WI38 (cell line): ENCODE measurements around the gene SPACA4.

ENCODE experiments used
- H3K4me3 ChIP-seq: 2 replicates; pipeline ENCODE4 v1.5.1; 2011; ENCODE audit warnings: low read depth, mild to moderate bottlenecking, control low read depth, low read length
- TF ChIP-seq, protein P1 (sequence below): IDR thresholded peaks from 2 replicates; pipeline ENCODE4 v1.5.1; 2012; ENCODE audit warnings: low read depth, mild to moderate bottlenecking, control low read depth, low read length

SPACA4 gene

DNA sequence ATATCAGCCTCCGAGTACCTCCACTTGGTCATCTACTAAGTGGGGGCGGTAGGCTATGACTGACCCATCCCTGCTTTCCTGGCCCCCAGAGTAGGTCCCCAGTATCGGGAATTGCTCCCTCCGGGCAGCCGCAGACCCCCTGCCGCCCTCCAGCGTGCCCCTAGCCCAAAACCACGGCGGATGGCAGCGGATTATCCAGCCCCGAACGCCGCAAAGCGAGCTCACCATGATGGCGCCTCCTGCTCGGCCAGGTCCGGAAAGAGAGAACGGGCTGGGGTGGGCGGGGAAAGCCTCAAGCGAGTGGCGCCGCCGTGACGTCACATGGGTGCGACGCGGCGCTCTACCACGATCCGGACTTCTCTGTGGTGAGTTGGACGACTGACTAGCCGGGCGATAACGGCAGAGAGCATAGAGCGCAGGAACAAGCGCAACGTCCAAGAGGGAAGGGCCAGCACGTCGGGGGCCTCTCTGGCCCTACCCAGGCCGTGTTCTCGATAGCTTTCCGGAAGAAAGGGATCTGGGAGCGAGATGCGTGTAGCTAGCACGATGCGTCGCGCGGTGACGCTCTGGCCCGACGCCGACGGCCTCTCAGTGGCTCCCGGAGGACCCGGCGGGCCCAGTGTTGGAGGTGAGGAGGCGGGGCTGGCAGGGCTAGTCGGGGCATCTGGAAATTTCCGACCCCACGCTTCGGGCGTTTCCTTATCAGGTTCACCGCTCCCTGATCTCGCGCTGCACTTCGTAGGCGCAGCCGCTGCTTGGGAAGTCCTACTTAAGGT lies 12.6 kb downstream of the SPACA4 start, which contains the start of the genes RPL18 and SPHK2:
RPL18 (minus strand) TSS at position 263 of the 776 bp plus-strand sequence; CDS start at position 228, 35 bp downstream.
SPHK2 (plus strand) TSS at position 591 of the 776 bp plus-strand sequence. CDS start 1,009 bp downstream, outside the sequence.
- H3K4me3 ChIP-seq, result peak within 1 kb of the TSS; percentile 100
- TF ChIP-seq, protein P1, sequence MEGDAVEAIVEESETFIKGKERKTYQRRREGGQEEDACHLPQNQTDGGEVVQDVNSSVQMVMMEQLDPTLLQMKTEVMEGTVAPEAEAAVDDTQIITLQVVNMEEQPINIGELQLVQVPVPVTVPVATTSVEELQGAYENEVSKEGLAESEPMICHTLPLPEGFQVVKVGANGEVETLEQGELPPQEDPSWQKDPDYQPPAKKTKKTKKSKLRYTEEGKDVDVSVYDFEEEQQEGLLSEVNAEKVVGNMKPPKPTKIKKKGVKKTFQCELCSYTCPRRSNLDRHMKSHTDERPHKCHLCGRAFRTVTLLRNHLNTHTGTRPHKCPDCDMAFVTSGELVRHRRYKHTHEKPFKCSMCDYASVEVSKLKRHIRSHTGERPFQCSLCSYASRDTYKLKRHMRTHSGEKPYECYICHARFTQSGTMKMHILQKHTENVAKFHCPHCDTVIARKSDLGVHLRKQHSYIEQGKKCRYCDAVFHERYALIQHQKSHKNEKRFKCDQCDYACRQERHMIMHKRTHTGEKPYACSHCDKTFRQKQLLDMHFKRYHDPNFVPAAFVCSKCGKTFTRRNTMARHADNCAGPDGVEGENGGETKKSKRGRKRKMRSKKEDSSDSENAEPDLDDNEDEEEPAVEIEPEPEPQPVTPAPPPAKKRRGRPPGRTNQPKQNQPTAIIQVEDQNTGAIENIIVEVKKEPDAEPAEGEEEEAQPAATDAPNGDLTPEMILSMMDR, result no peak

DNA sequence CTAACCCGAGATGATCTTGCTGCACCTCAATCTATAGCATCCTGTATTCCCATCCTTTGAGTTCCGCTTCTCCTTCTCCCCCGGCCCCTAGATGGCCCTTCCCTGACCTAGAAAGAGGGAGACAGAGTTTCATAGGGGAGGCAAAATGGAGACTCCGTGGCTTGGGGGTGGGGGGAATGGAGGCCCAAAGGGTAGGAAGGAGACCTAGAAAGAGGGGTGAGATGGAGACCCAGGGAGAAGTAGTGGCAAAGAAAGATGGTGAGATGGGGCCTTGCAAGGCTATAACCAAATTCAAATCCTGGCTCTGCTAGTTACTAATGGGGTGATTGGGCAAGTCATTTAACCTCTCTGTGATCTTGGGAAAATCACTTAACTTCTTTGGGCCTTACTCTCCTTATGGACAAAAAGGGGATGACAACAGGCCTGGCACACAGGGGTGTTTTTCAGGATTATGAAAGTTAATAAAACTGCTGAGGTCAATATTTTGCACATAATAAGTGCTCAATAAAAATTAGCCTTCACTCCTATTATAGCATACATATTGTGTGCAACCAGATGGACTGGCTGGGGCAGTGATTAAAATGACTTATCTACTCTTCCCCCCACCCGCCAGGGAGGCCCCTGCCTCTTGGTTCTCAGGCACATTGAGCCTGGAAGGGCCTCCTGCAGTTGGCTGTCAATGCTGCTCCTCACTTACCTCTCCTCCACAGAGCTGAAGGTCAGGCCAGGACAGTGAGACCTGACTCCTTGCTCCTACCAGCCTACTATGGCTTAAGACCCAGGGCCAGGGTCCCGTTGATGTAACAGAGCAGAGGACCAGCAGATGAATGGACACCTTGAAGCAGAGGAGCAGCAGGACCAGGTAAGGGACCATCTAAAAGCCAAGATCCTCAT lies 13.4 kb downstream of the SPACA4 start:
- TF ChIP-seq, protein P1, result no peak
- peak overlapping the region; percentile 100 for H3K4me3 ChIP-seq

DNA sequence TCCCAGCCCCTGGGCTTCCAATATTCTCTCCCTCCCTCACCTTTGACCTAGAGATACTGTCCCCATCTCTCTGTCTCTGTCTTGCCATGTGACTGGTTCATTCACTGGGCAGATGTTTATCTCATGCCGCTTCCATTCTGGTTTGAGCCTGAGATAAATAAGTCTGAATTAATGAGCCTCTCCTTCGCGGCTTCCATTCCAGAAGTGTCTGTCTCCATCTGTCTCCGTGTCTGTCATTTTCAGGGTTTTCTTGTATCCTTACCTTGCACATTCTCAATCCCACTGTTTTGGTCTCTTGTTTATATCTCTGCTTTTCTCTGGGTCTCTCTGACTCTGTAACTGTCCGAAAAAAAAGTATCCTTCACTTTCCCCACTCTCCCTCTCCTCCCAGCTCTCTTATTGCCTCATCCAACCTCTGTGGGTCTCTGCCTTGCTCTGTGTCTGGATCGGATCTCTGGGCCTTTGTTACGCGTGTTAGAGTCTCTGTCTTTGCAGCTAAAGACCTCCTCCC lies 17.1 kb downstream of the SPACA4 start:
- TF ChIP-seq, protein P1, result no peak
- peak overlapping the region; percentile 34 for H3K4me3 ChIP-seq

DNA sequence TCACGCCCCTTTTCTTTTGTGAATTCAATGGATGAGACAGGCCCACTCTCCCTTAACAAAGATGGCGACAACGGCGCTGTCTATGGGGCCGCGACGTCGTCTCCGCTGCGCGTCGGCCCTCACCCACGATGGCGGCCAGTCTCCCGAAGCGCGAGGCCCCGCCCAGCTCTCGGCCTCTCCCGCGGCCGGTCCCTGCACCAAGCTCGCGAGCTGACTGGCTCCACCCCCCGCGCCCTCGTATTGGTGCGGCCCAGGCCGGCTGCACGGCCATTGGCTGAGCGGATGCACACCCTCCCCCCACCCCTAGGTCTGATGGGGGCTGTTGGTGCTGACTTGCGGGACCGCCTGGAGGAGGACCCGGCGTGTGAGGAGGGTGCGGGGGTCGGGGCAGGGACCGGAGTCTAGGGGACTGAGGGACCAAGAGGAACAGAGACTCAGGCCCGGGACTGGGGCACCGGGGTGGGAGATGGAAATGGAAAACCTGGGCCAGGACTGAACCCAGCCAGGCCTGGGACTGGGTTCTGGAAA lies 17.6 kb downstream of the SPACA4 start:
- TF ChIP-seq, protein P1, result no peak
- peak overlapping the region; percentile 62 for H3K4me3 ChIP-seq

DNA sequence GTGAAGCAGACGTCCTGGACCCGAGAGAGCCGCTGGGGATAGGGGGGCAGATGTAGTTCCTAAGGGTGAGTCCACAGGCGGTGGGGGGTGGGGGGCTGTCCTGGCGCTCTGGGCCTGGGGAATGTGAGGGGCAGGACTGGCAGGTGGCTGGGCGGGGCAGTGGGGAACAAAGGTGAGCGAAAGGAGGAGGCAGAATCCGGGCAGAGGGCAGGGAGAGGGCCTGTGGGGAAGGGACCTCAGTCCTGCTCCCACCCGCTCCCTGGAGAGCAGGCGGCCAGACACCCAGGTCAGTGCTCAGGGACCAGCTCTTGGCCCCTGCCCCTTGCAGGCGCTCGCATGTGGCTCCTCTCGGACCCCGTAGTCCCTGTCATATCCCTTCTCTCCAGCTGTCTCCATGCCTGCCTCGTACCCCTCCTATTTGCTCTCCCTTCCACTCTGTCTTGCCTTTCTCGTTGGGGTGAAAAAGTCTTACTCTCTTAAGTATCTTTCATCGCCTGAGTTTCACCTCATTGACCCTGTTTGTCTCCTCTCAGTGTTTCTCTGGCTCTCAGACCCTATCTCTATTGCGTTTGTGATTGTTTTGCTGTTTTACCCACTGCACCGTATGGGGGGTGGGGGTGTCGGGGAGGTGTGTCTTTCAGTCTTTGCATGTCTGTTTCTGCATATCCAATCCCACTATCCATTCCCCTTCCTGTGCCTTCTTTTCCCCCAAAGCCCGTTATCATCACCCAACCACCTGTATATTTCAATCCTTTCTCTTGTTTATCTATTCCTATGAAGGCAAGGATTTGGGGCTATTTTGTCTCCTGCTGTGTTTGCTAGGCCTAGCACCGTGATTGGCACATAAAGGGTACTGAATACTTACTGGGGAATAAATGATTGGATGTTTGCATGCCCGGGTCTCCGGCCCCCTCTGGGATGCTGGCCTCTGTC lies 18.5 kb downstream of the SPACA4 start:
- peak overlapping the region; percentile 62 for H3K4me3 ChIP-seq
- TF ChIP-seq, protein P1, result no peak

DNA sequence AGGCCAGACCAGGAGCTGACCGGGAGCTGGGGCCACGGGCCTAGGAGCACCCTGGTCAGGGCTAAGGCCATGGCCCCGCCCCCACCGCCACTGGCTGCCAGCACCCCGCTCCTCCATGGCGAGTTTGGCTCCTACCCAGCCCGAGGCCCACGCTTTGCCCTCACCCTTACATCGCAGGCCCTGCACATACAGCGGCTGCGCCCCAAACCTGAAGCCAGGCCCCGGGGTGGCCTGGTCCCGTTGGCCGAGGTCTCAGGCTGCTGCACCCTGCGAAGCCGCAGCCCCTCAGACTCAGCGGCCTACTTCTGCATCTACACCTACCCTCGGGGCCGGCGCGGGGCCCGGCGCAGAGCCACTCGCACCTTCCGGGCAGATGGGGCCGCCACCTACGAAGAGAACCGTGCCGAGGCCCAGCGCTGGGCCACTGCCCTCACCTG lies 19.4 kb downstream of the SPACA4 start:
- no peak overlapping the region for H3K4me3 ChIP-seq
- TF ChIP-seq, protein P1, result no peak
